ENCODE data around the gene NUCB1. TPM values are rescaled to one million over a fixed set of nuclear protein-coding genes. Genes with fewer than 3 reads are reported as not detected.

The NUCB1 gene
- total RNA-seq, 1 experiment from 2014 or later, result 125 TPM

DNA sequence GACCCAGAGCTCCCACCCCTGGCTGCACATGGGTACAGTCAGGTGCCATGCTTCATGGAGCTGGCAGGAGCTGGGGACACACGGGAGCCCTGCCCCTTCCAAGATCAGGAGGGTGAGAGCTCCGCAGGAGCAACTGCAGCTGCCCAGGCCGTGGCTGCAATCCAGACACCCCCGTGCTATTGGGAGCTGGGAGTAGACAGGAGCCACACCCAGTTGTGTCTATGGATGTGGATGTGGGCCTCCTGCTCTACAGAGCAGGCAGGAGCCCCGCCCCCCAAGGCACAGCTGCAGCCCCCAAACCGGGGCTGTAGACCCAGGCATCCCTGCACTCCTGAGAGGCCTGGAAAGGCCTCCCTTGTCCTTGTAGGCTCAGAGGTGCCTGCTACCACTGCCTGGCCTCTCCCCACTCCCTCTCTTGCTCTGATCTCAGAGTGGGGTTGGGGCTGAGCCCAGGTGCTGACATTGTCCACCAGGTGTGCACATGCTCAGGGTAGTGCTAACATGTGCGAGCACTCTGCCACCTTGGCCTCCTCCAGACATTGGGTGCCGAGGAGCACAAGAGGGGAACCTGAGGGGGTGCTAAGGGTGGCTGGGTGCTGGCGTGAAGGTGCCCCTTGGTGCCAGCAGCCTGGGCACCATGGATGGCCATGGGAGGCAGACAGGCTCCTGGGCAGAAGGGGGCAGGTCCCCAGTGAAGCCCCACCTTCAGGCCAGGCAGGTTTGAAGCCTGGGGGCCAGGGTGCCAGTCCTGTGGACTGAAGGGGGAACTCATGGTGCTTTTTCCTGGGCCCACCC lies 46.5 kb downstream of the NUCB1 start:
- WGBS (ENCODE audit: extremely low coverage, insufficient read length, low lambda C conversion rate), result no CpG with 5 or more reads among the region's 9 CpGs
- no peak overlapping the region for H3K9ac ChIP-seq (ENCODE audit: extremely low read depth, insufficient read length, low read length)
- H3K27me3 Mint-ChIP-seq (ENCODE audit: low read depth), result peaks cover 7% of the 10 kb centered on the region; the same call in 1 of the 2 replicates
- no peak overlapping the region for H4K5ac ChIP-seq (ENCODE audit: insufficient read length, low read depth, low read length)
- peaks cover 0 to 1% (median 0%) of the 10 kb centered on the region in 3 experiments; a peak in 2 of 7 replicates for H3K36me3 Mint-ChIP-seq (ENCODE audit: insufficient read depth in 1 of 3, low read depth in 3 of 3)
- no peak overlapping the region for H2AFZ ChIP-seq (ENCODE audit: low read length)
- H3K56ac ChIP-seq (ENCODE audit: insufficient read length, low read depth, low read length), result no peak overlapping the region
- no peak overlapping the region for H4K8ac ChIP-seq (replicated peaks; ENCODE audit: insufficient read length, low read depth, low read length)
- no peak overlapping the region for H2BK20ac ChIP-seq (ENCODE audit: low read depth, low read length, poor library complexity, severe bottlenecking)
- no peaks in the 10 kb centered on the region for H3K79me2 ChIP-seq (ENCODE audit: insufficient read depth, low read length)
- H2AK5ac ChIP-seq (ENCODE audit: insufficient read length, low read length), result no peak overlapping the region
- no peak overlapping the region for H2BK12ac ChIP-seq (ENCODE audit: insufficient read length, low read depth, low read length)
- H3K27me3 ChIP-seq (ENCODE audit: insufficient read depth, low read length), result no peaks in the 10 kb centered on the region
- DNase-seq, result no peak
- H2BK120ac ChIP-seq (ENCODE audit: low read depth, low read length, poor library complexity, severe bottlenecking), result no peak overlapping the region
- H2BK5ac ChIP-seq (ENCODE audit: insufficient read length, low read length), result no peak overlapping the region
- no peaks in the 10 kb centered on the region for H3K23me2 ChIP-seq (ENCODE audit: insufficient read length, low read depth, low read length, poor library complexity, severe bottlenecking)
- H3K4me1 Mint-ChIP-seq, result no peaks in the 10 kb centered on the region
- no peak overlapping the region for H3K23ac ChIP-seq (ENCODE audit: insufficient read length, low read depth, low read length)
- H3T11ph ChIP-seq (ENCODE audit: low read length), result no peak overlapping the region
- H3K4me3 Mint-ChIP-seq, result no peak overlapping the region
- TF ChIP-seq, protein P1, sequence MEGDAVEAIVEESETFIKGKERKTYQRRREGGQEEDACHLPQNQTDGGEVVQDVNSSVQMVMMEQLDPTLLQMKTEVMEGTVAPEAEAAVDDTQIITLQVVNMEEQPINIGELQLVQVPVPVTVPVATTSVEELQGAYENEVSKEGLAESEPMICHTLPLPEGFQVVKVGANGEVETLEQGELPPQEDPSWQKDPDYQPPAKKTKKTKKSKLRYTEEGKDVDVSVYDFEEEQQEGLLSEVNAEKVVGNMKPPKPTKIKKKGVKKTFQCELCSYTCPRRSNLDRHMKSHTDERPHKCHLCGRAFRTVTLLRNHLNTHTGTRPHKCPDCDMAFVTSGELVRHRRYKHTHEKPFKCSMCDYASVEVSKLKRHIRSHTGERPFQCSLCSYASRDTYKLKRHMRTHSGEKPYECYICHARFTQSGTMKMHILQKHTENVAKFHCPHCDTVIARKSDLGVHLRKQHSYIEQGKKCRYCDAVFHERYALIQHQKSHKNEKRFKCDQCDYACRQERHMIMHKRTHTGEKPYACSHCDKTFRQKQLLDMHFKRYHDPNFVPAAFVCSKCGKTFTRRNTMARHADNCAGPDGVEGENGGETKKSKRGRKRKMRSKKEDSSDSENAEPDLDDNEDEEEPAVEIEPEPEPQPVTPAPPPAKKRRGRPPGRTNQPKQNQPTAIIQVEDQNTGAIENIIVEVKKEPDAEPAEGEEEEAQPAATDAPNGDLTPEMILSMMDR (conservative IDR thresholded peaks at IDR 0.05), result no peak
- no peaks in the 10 kb centered on the region for H3K4me1 ChIP-seq (ENCODE audit: insufficient read depth, low read length)
- no peaks in the 10 kb centered on the region; a peak in 2 of 5 replicates for H3K9me3 Mint-ChIP-seq
- H3K14ac ChIP-seq (ENCODE audit: insufficient read depth, low read length), result no peak overlapping the region
- H3K79me1 ChIP-seq (ENCODE audit: insufficient read depth, low read depth, low read length, poor library complexity, severe bottlenecking), result no peaks in the 10 kb centered on the region
- H3K27ac ChIP-seq (ENCODE audit: insufficient read length, low read depth, low read length), result no peak overlapping the region
- no peaks in the 10 kb centered on the region for H3K9me3 ChIP-seq (ENCODE audit: control insufficient read depth, low read depth, low read length)
- H3K27ac Mint-ChIP-seq, result no peak overlapping the region
- H3K18ac ChIP-seq (ENCODE audit: insufficient read length, low read depth, low read length), result no peak overlapping the region
- no peak overlapping the region for H2BK15ac ChIP-seq (ENCODE audit: low read depth, low read length)
- no peaks in the 10 kb centered on the region for H4K20me1 ChIP-seq (ENCODE audit: control insufficient read depth, insufficient read depth, insufficient read length)
- H3K4me2 ChIP-seq (ENCODE audit: insufficient read depth, insufficient read length, low read length), result no peak overlapping the region
- no peak overlapping the region for H3K4ac ChIP-seq (ENCODE audit: low read depth, low read length)
- no peak overlapping the region for H4K91ac ChIP-seq (ENCODE audit: insufficient read length, low read depth, low read length)

All from H9 (cell line).